ENCODE measurements around the gene RASL12. TPM values are rescaled to one million over a fixed set of nuclear protein-coding genes. Genes with fewer than 3 reads are reported as not detected.
"Not testable (repeated sequence)": the region's sequence is repeated elsewhere in the genome, so short reads cannot be mapped to it uniquely, and the experiment has no call there.

Gene RASL12
- total RNA-seq, 2 donors from 2014 or later = 27.2 TPM

DNA sequence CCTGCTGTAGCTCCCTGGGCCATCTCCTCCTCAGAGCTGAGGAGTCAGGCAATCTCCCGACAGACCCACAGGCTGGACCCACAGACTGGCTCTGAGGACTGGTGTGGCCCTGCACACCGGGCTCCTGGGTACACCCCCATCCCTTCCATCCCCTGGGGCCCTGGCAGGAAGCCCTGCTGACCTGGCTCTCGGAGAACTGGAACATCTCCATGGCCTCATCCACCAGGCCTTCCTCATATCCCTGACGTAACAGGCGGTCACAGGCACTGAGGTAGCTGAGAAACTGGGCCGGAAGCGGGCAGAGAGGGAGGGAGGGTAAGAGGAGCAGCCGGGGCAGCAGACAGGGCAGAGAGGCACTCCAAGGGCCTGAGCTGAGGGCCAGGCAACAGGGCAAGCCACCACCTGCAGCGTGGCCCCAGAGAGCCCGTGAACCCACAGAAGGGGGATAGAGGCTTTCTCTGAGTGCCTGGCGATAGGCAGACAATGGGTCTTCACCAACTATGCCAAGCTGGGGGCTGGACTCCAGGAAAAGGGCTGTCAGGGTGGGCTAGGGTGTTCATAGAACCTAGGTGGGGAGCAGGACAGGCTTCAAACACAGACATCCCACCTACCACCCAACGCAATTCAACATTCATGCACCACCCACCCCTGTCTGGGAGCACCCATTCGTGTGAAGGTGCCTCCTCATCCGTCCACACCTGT, 26.7 kb upstream of the RASL12 start:
- no peaks in the 10 kb centered on the region for H3K27me3 ChIP-seq (ENCODE audit: control insufficient read depth, insufficient read depth, low read length, poor library complexity, severe bottlenecking)
- peaks cover 14% of the 10 kb centered on the region for H3K36me3 ChIP-seq (ENCODE audit: control insufficient read depth, insufficient read depth, low read length)
- H3K36me3 Mint-ChIP-seq (ENCODE audit: low read depth) = peaks cover 13% of the 10 kb centered on the region
- WGBS, 2 experiments (ENCODE audit: insufficient coverage in 1 of 2, insufficient read length in 1 of 2) = 92 to 96% methylated on average over 10 to 14 of the region's 14 CpGs
- H3K4me3 Mint-ChIP-seq = no peak overlapping the region
- H3K4me1 Mint-ChIP-seq = peaks cover 3% of the 10 kb centered on the region
- H3K9me3 ChIP-seq (ENCODE audit: control insufficient read depth, low read length) = no peaks in the 10 kb centered on the region
- no peak overlapping the region for H3K9ac ChIP-seq (ENCODE audit: extremely low read depth, low read length, poor library complexity, severe bottlenecking)
- TF ChIP-seq, protein P1, sequence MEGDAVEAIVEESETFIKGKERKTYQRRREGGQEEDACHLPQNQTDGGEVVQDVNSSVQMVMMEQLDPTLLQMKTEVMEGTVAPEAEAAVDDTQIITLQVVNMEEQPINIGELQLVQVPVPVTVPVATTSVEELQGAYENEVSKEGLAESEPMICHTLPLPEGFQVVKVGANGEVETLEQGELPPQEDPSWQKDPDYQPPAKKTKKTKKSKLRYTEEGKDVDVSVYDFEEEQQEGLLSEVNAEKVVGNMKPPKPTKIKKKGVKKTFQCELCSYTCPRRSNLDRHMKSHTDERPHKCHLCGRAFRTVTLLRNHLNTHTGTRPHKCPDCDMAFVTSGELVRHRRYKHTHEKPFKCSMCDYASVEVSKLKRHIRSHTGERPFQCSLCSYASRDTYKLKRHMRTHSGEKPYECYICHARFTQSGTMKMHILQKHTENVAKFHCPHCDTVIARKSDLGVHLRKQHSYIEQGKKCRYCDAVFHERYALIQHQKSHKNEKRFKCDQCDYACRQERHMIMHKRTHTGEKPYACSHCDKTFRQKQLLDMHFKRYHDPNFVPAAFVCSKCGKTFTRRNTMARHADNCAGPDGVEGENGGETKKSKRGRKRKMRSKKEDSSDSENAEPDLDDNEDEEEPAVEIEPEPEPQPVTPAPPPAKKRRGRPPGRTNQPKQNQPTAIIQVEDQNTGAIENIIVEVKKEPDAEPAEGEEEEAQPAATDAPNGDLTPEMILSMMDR (conservative IDR thresholded peaks at IDR 0.05) = no peak
- no peaks in the 10 kb centered on the region for H3K9me3 Mint-ChIP-seq
- H3K27ac Mint-ChIP-seq = peak overlapping the region; percentile 55
- no peaks in the 10 kb centered on the region for H3K4me1 ChIP-seq (ENCODE audit: control insufficient read depth, insufficient read depth, low read length)
- peak; percentile 36 for DNase-seq
- H3K27ac ChIP-seq (ENCODE audit: low read depth, low read length) = no peak overlapping the region
- H3K4me3 ChIP-seq (ENCODE audit: low read length) = no peak overlapping the region
- H3K27me3 Mint-ChIP-seq (ENCODE audit: insufficient read depth) = no peaks in the 10 kb centered on the region

- not testable (repeated sequence) for H3K27ac Mint-ChIP-seq; H3K9me3 ChIP-seq (ENCODE audit: control insufficient read depth, low read length); H3K9me3 Mint-ChIP-seq; H3K4me3 ChIP-seq (ENCODE audit: low read length); H3K4me1 ChIP-seq (ENCODE audit: control insufficient read depth, insufficient read depth, low read length); H3K27me3 ChIP-seq (ENCODE audit: control insufficient read depth, insufficient read depth, low read length, poor library complexity, severe bottlenecking); H3K9ac ChIP-seq (ENCODE audit: extremely low read depth, low read length, poor library complexity, severe bottlenecking); H3K4me1 Mint-ChIP-seq; DNase-seq; H3K27me3 Mint-ChIP-seq (ENCODE audit: insufficient read depth); H3K4me3 Mint-ChIP-seq; H3K27ac ChIP-seq (ENCODE audit: low read depth, low read length); H3K36me3 ChIP-seq (ENCODE audit: control insufficient read depth, insufficient read depth, low read length)
- 92 to 94% methylated on average over 13 of the region's 13 CpGs for WGBS, 2 experiments (ENCODE audit: insufficient coverage in 1 of 2, insufficient read length in 1 of 2)
- peaks cover 11% of the 10 kb centered on the region for H3K36me3 Mint-ChIP-seq (ENCODE audit: low read depth)
Measured at GRCh38 chr15:65093793-65094170, 26.0 kb upstream of the RASL12 start.

DNA sequence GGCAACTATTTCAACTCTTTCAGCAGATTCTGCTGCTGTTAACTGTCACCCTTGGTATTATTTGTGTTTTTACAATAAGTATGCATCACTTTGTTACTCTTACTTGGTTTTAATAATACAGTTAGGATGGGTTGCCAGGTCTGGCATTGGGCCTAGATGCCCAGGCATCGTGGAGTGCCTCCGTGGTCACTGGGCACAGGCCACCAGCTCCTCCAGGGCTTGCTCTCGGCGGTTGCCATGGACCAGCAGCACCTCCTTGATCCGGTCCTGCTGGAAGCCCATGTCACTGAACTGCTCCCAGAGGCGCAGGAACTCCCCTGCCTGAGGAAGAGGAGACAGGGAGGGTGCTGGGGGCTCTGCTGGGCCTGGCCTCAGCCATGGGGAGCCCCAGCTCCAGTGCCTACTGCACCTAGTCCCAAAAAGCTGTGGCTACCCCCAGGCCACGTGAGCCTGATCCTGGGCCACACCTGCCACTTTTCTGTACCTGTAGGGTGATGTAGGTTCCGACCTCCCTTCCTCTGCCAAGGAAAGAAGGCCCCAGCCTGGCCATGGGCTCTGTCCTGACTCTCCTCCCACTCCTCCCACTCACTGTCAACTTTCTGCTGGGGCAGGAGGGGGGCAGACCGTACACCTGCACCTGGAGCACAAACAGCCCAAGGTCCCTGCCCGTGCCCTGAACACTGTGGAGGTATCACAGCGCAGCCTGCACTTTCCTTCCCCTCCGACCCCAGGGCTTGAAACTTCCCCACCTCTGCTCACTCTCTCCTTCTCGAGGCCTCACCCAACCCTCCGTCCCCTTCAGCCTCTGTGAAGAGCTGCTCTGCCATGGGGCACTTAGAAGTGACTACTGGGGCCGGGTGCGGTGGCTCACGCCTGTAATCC, 25.4 kb upstream of the RASL12 start:
- WGBS, 2 experiments (ENCODE audit: insufficient coverage in 1 of 2, insufficient read length in 1 of 2) = 93 to 97% methylated on average over 15 to 17 of the region's 17 CpGs
- peaks cover 15% of the 10 kb centered on the region for H3K4me1 Mint-ChIP-seq
- H3K27me3 ChIP-seq (ENCODE audit: control insufficient read depth, insufficient read depth, low read length, poor library complexity, severe bottlenecking) = no peaks in the 10 kb centered on the region
- H3K4me3 ChIP-seq (ENCODE audit: low read length) = no peak overlapping the region
- no peaks in the 10 kb centered on the region for H3K9me3 ChIP-seq (ENCODE audit: control insufficient read depth, low read length)
- TF ChIP-seq, protein P1 (conservative IDR thresholded peaks at IDR 0.05) = no peak
- H3K27ac Mint-ChIP-seq = no peak overlapping the region
- H3K4me1 ChIP-seq (ENCODE audit: control insufficient read depth, insufficient read depth, low read length) = peaks cover 9% of the 10 kb centered on the region
- H3K9ac ChIP-seq (ENCODE audit: extremely low read depth, low read length, poor library complexity, severe bottlenecking) = no peak overlapping the region
- no peak overlapping the region for H3K27ac ChIP-seq (ENCODE audit: low read depth, low read length)
- H3K27me3 Mint-ChIP-seq (ENCODE audit: insufficient read depth) = no peaks in the 10 kb centered on the region
- peaks cover 4% of the 10 kb centered on the region for H3K36me3 Mint-ChIP-seq (ENCODE audit: low read depth)
- no peaks in the 10 kb centered on the region for H3K9me3 Mint-ChIP-seq
- no peak overlapping the region for H3K4me3 Mint-ChIP-seq
- peaks cover 1% of the 10 kb centered on the region for H3K36me3 ChIP-seq (ENCODE audit: control insufficient read depth, insufficient read depth, low read length)
- DNase-seq = peak; percentile 27

Measured in endodermal cell (in vitro differentiated cells).